GM12878 (cell line): Measurements from ENCODE around the gene ANKRD1. TPM values are rescaled to one million over a fixed set of nuclear protein-coding genes. Genes with fewer than 3 reads are reported as not detected.

Experiments used
- ATAC-seq: fragments of 200-7000 bp; cut with Tn5 transposase; 3 replicates; pipeline ENCODE4 v1.9.1; 2020; ENCODE audit warnings: mild to moderate bottlenecking, moderate library complexity
- BruUV-seq: library from RNA; stranded (reverse); fragments of 400-500 nt; replicated peaks from 2 replicates; lab custom pipeline; 2021; lab: Mats Ljungman, UMichigan
- CTCF ChIA-PET: fragments of 300-600 bp; sonication (Branson Sonifier 250); formaldehyde crosslinking; extraction: SDS; loops from one replicate; lab custom pipeline; 2021; ENCODE audit warnings: inconsistent platforms; lab: Yijun Ruan, JAX
- POLR2A ChIA-PET: fragments of 350-600 bp; formaldehyde crosslinking; extraction: SDS; loops from one replicate; lab custom pipeline; 2021; ENCODE audit warnings: inconsistent platforms; lab: Charles Lee
- RAD21 ChIA-PET: fragments of 300-600 bp; sonication (Branson Sonifier 250); formaldehyde crosslinking; loops from one replicate; lab custom pipeline; 2023; ENCODE audit warnings: antibody characterized with exemption; ENCODE audit not compliant: unreplicated experiment; lab: Charles Lee
- SMC1A ChIA-PET: fragments of 300-600 bp; sonication (Branson Sonifier 250); formaldehyde crosslinking; loops from one replicate; lab custom pipeline; 2023; ENCODE audit not compliant: unreplicated experiment, uncharacterized antibody; lab: Charles Lee
- DNase-seq: peaks from one replicate; pipeline ENCODE4 v3.0.0-alpha.2; 2011; ENCODE audit warnings: low read depth, low spot score
- FAIRE-seq: peaks from 3 replicates; lab custom pipeline; 2011; peaks lifted over from hg19 to GRCh38; lab: Jason Lieb, UNC
- H2AFZ ChIP-seq: 2 replicates; pipeline ENCODE4 v1.6.0; 2011; ENCODE audit warnings: low read depth, low read length, control low read depth; ENCODE audit not compliant: control insufficient read depth
- H3K27ac ChIP-seq: 2 replicates; pipeline ENCODE4 v1.5.1; 2011; ENCODE audit warnings: control low read depth; ENCODE audit not compliant: control insufficient read depth, insufficient read depth
- H3K27me3 ChIP-seq, 2 experiments: replicated peaks in 1 of 2; 2 replicates each; pipeline versions ENCODE4 v1.6.0 to v1.6.1; 2011; ENCODE audit warnings: low read length in 1 of 2; ENCODE audit not compliant: control insufficient read depth in 2 of 2, insufficient read depth in 2 of 2
- H3K36me3 ChIP-seq, 2 experiments: 2 replicates each; pipeline ENCODE4 v1.5.1; 2011; ENCODE audit warnings: low read length in 1 of 2; ENCODE audit not compliant: control insufficient read depth in 2 of 2, insufficient read depth in 2 of 2
- H3K4me1 ChIP-seq: 2 replicates; pipeline ENCODE4 v1.6.1; 2011; ENCODE audit warnings: mild to moderate bottlenecking, low read length, moderate library complexity, mixed read lengths; ENCODE audit not compliant: control insufficient read depth, insufficient read depth
- H3K4me2 ChIP-seq: 2 replicates; pipeline ENCODE4 v1.6.0; 2011; ENCODE audit warnings: control low read depth; ENCODE audit not compliant: control insufficient read depth, insufficient read depth
- H3K4me3 ChIP-seq: fragments of 200-600 bp; sonication (generic); 2 replicates; pipeline ENCODE4 v1.5.1; 2016
- H3K79me2 ChIP-seq: 2 replicates; pipeline ENCODE4 v1.6.0; 2011; ENCODE audit warnings: low read length; ENCODE audit not compliant: control insufficient read depth, insufficient read depth
- H3K9ac ChIP-seq: 2 replicates; pipeline ENCODE4 v1.8.0; 2011; ENCODE audit warnings: low read length, control low read depth, mixed read lengths; ENCODE audit not compliant: control insufficient read depth, insufficient read depth
- H3K9me3 ChIP-seq: replicated peaks from 3 replicates; pipeline ENCODE4 v1.5.1; 2011; ENCODE audit warnings: mild to moderate bottlenecking, low read length; ENCODE audit not compliant: control insufficient read depth, insufficient read depth
- H4K20me1 ChIP-seq: 2 replicates; pipeline ENCODE4 v1.6.0; 2011; ENCODE audit not compliant: control insufficient read depth, insufficient read depth
- BRCA1 ChIP-seq: IDR thresholded peaks from 2 replicates; pipeline ENCODE4 v1.6.1; 2011; ENCODE audit warnings: low read depth, low read length, improper control_type of control experiment
- CHD4 ChIP-seq: fragments of 200-600 bp; sonication (generic); IDR thresholded peaks from 2 replicates; pipeline ENCODE4 v1.6.1; 2016; ENCODE audit warnings: mild to moderate bottlenecking
- EGR1 ChIP-seq, 2 experiments: IDR thresholded peaks; 1 replicate in 1 of 2; 2 replicates in 1 of 2; pipeline ENCODE4 v1.6.1; 2011 to 2012; ENCODE audit warnings: low read depth in 2 of 2, low read length in 2 of 2, borderline replicate concordance in 1 of 2, mild to moderate bottlenecking in 1 of 2, moderate library complexity in 1 of 2
- GABPA ChIP-seq: IDR thresholded peaks from 2 replicates; pipeline ENCODE4 v1.6.1; 2014; ENCODE audit warnings: antibody characterized with exemption, low read depth, mild to moderate bottlenecking, inconsistent platforms
- HDGF ChIP-seq: fragments of 450-650 bp; IDR thresholded peaks from 2 replicates; pipeline ENCODE4 v1.6.1; 2016; ENCODE audit warnings: antibody characterized with exemption
- IRF4 ChIP-seq: IDR thresholded peaks from 2 replicates; pipeline ENCODE4 v1.6.1; 2011; ENCODE audit warnings: low read depth, low read length
- MEF2B ChIP-seq: fragments of 450-650 bp; IDR thresholded peaks from 2 replicates; pipeline ENCODE4 v1.6.1; 2018; ENCODE audit warnings: mild to moderate bottlenecking, moderate library complexity; ENCODE audit not compliant: partially characterized antibody, poor library complexity, severe bottlenecking
- MTA3 ChIP-seq: IDR thresholded peaks from 2 replicates; pipeline ENCODE4 v1.6.1; 2012; ENCODE audit warnings: low read length, inconsistent platforms, borderline replicate concordance
- NR2F1 ChIP-seq: fragments of 450-650 bp; conservative IDR thresholded peaks from 2 replicates; pipeline ENCODE4 v1.6.1; 2017; ENCODE audit warnings: mild to moderate bottlenecking
- NRF1 ChIP-seq: conservative IDR thresholded peaks from 2 replicates; pipeline ENCODE4 v1.6.1; 2011; ENCODE audit warnings: mild to moderate bottlenecking, low read depth, low read length, improper control_type of control experiment
- POLR2AphosphoS2 ChIP-seq: IDR thresholded peaks from 2 replicates; pipeline ENCODE4 v1.6.1; 2011; ENCODE audit warnings: low read depth, mild to moderate bottlenecking, low read length, improper control_type of control experiment, moderate library complexity
- POLR2AphosphoS5 ChIP-seq: IDR thresholded peaks from 2 replicates; pipeline ENCODE4 v1.6.1; 2011; ENCODE audit warnings: mild to moderate bottlenecking, low read length, inconsistent platforms
- RFX5 ChIP-seq: IDR thresholded peaks from 2 replicates; pipeline ENCODE4 v1.6.1; 2011; ENCODE audit warnings: low read depth, low read length, improper control_type of control experiment
- SMARCA5 ChIP-seq: fragments of 450-650 bp; IDR thresholded peaks from 2 replicates; pipeline ENCODE4 v1.6.1; 2017; ENCODE audit warnings: mild to moderate bottlenecking
- SREBF2 ChIP-seq: IDR thresholded peaks from 2 replicates; pipeline ENCODE4 v1.6.1; 2012; ENCODE audit warnings: mild to moderate bottlenecking, low read length
- YY1 ChIP-seq: IDR thresholded peaks from 2 replicates; pipeline ENCODE4 v1.6.1; 2011; ENCODE audit warnings: low read depth, mild to moderate bottlenecking, low read length
- ZNF384 ChIP-seq: IDR thresholded peaks from 2 replicates; pipeline ENCODE4 v1.6.1; 2012; ENCODE audit warnings: low read depth, mild to moderate bottlenecking, low read length, improper control_type of control experiment, borderline replicate concordance
- WGBS: methylation state at CpG from one replicate; pipeline ENCODE4 v1.1.6; 2016; ENCODE audit warnings: low lambda C conversion rate; ENCODE audit not compliant: insufficient replicate concordance, insufficient coverage; ENCODE audit errors: missing lambda C conversion rate; 5-methylcytosine and 5-hydroxymethylcytosine counted together
- in situ Hi-C: fragments of 300-500 bp; cut with MboI; formaldehyde crosslinking; loops from 9 replicates; pipeline ENCODE4 v1.14.3; 2018; ENCODE audit warnings: mixed read lengths
- intact Hi-C: fragments of 100-400 bp; cut with micrococcal nuclease; formaldehyde crosslinking; loops from one replicate; pipeline ENCODE4 v1.14.2; 2022; ENCODE audit not compliant: unreplicated experiment
- polyA plus RNA-seq, 11 experiments: library from polyadenylated mRNA; depleted of rRNA in 4 of 11; unstranded in 6 of 11; stranded (reverse) in 5 of 11; fragments of >200 nt; fragmentation: Nextera tagmentation in 4 of 11; fragmentation: Illumina TruSeq in 1 of 11; extraction: Ambion mirVana in 4 of 11; extraction: Trizol in 1 of 11; gene quantifications; 1 replicate in 1 of 11; 2 replicates in 10 of 11; pipeline versions ENCODE4 v1.2.1 to v1.2.3, GENCODE V29; 2011 to 2016; ENCODE audit warnings: inconsistent platforms in 2 of 11, missing spikeins in 2 of 11, low read depth in 1 of 11
- total RNA-seq, 4 experiments: library from RNA; depleted of rRNA in 3 of 4; stranded (reverse); fragments of >200 nt in 3 of 4; fragmentation: Illumina TruSeq in 1 of 4; extraction: Trizol in 1 of 4; gene quantifications; 2 replicates each; pipeline versions ENCODE4 v1.2.1 to v1.2.3, GENCODE V29; 2013 to 2021
- TF ChIP-seq, protein P1 (sequence below): IDR thresholded peaks from 2 replicates; pipeline ENCODE4 v1.6.1; 2011; ENCODE audit warnings: low read depth, low read length, improper control_type of control experiment, borderline replicate concordance
- TF ChIP-seq, protein P2 (sequence below): fragments of 450-650 bp; IDR thresholded peaks from 2 replicates; pipeline ENCODE4 v1.6.1; 2016; ENCODE audit warnings: mild to moderate bottlenecking
- TF ChIP-seq, protein P3 (sequence below), 3 experiments: IDR thresholded peaks in 2 of 3; conservative IDR thresholded peaks in 1 of 3; 2 replicates each; pipeline ENCODE4 v1.5.1; 2011; ENCODE audit warnings: low read depth in 3 of 3, low read length in 3 of 3, mild to moderate bottlenecking in 3 of 3, control low read depth in 2 of 3, moderate library complexity in 2 of 3, inconsistent platforms in 1 of 3, mixed read lengths in 1 of 3; ENCODE audit not compliant: control insufficient read depth in 2 of 3, insufficient read depth in 1 of 3; ENCODE audit errors: extremely low read depth in 1 of 3

The ANKRD1 gene
- total and polyA plus RNA-seq, 10 of the 15 experiments (the other 5 are each of a cell fraction or from before 2014, with no cell fraction given), result not detected

DNA sequence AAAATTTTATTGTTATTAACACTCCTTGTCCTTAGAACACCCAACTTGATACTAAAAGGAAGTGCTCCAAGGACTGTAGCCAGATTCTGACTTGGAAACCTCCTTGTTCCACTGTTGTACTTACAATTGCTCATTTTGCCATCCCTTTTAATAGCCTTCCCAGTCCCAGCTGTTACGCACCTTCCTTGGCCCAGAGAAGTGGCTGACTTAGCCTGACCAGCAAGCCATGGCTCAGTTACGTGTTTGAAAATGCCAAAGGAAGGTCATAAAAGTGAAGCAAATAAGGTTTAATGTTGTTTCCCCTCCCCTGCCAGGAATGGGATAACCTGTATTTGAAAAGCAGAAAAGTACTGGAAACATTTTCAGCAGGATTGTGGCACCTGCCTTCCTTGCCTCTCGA lies 3.7 kb upstream of the ANKRD1 start:
- ATAC-seq (no peak), DNase-seq (no peak), FAIRE-seq (no peak)
- Histone ChIP-seq H2AFZ (no peak overlapping the region), H3K36me3 (no peaks in the 10 kb centered on the region), H3K4me3 (no peak overlapping the region), H3K79me2 (no peaks in the 10 kb centered on the region), H3K27ac (no peak overlapping the region), H3K9ac (no peak overlapping the region), H3K27me3 (no peaks in the 10 kb centered on the region), H4K20me1 (no peaks in the 10 kb centered on the region), H3K4me1 (no peaks in the 10 kb centered on the region), H3K4me2 (no peak overlapping the region), H3K9me3 (no peaks in the 10 kb centered on the region)
- ChIA-PET POLR2A (no interaction called here), RAD21 (no interaction called here), SMC1A (interaction anchor here (1.0 kb wide), 1 partner anchor 12 kb away, joined by 3 read pairs; no protein-coding TSS in a partner anchor), CTCF (no interaction called here)
- 90% methylated on average over 3 of the region's 3 CpGs for WGBS
- intact Hi-C loops, result no loop called here
- in situ Hi-C loops, result no loop called here
- TF ChIP-seq, protein P1, sequence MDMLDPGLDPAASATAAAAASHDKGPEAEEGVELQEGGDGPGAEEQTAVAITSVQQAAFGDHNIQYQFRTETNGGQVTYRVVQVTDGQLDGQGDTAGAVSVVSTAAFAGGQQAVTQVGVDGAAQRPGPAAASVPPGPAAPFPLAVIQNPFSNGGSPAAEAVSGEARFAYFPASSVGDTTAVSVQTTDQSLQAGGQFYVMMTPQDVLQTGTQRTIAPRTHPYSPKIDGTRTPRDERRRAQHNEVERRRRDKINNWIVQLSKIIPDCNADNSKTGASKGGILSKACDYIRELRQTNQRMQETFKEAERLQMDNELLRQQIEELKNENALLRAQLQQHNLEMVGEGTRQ, result no peak
- TF ChIP-seq NRF1 (no peak), BRCA1 (no peak), IRF4 (no peak), YY1 (no peak), POLR2AphosphoS5 (no peak), RFX5 (no peak), CHD4 (no peak), ZNF384 (no peak), MEF2B (no peak), MTA3 (no peak), HDGF (no peak), POLR2AphosphoS2 (no peak), EGR1 (IDR thresholded peaks at IDR 0.05; ENCODE audit: borderline replicate concordance in 1 of 2, low read depth in 2 of 2, low read length in 2 of 2) (no peak), GABPA (no peak), SREBF2 (no peak), SMARCA5 (no peak), NR2F1 (no peak)
- TF ChIP-seq, protein P2, sequence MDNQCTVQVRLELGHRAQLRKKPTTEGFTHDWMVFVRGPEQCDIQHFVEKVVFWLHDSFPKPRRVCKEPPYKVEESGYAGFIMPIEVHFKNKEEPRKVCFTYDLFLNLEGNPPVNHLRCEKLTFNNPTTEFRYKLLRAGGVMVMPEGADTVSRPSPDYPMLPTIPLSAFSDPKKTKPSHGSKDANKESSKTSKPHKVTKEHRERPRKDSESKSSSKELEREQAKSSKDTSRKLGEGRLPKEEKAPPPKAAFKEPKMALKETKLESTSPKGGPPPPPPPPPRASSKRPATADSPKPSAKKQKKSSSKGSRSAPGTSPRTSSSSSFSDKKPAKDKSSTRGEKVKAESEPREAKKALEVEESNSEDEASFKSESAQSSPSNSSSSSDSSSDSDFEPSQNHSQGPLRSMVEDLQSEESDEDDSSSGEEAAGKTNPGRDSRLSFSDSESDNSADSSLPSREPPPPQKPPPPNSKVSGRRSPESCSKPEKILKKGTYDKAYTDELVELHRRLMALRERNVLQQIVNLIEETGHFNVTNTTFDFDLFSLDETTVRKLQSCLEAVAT, result no peak
- TF ChIP-seq, protein P3, sequence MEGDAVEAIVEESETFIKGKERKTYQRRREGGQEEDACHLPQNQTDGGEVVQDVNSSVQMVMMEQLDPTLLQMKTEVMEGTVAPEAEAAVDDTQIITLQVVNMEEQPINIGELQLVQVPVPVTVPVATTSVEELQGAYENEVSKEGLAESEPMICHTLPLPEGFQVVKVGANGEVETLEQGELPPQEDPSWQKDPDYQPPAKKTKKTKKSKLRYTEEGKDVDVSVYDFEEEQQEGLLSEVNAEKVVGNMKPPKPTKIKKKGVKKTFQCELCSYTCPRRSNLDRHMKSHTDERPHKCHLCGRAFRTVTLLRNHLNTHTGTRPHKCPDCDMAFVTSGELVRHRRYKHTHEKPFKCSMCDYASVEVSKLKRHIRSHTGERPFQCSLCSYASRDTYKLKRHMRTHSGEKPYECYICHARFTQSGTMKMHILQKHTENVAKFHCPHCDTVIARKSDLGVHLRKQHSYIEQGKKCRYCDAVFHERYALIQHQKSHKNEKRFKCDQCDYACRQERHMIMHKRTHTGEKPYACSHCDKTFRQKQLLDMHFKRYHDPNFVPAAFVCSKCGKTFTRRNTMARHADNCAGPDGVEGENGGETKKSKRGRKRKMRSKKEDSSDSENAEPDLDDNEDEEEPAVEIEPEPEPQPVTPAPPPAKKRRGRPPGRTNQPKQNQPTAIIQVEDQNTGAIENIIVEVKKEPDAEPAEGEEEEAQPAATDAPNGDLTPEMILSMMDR (IDR thresholded peaks at IDR 0.05 in 2 of 3, conservative IDR thresholded peaks at IDR 0.05 in 1 of 3; ENCODE audit: control insufficient read depth in 2 of 3, extremely low read depth in 1 of 3, insufficient read depth in 1 of 3, low read depth in 3 of 3, low read length in 3 of 3), result no peak
- BruUV-seq, result no TSS peak
